ENCODE data around the gene KIF2A. TPM values are rescaled to one million over a fixed set of nuclear protein-coding genes. Genes with fewer than 3 reads are reported as not detected.

KIF2A gene
- total RNA-seq, 1 experiment from 2014 or later = 86.1 TPM

- no peaks in the 10 kb centered on the region for H3K23me2 ChIP-seq (ENCODE audit: insufficient read length, low read depth, low read length, poor library complexity, severe bottlenecking)
- H3K9me3 ChIP-seq (ENCODE audit: control insufficient read depth, low read depth, low read length) = no peaks in the 10 kb centered on the region
- WGBS (ENCODE audit: extremely low coverage, insufficient read length, low lambda C conversion rate) = no CpG with 5 or more reads among the region's 2 CpGs
- H3K9me3 Mint-ChIP-seq = no peaks in the 10 kb centered on the region
- H3K4me1 ChIP-seq (ENCODE audit: insufficient read depth, low read length) = no peaks in the 10 kb centered on the region
- H3K79me1 ChIP-seq (ENCODE audit: insufficient read depth, low read depth, low read length, poor library complexity, severe bottlenecking) = peaks cover 7% of the 10 kb centered on the region
- H3K79me2 ChIP-seq (ENCODE audit: insufficient read depth, low read length) = peaks cover 14% of the 10 kb centered on the region; the same call in 1 of the 2 replicates
- TF ChIP-seq CTCF (conservative IDR thresholded peaks at IDR 0.05) = no peak
- H3K23ac ChIP-seq (ENCODE audit: insufficient read length, low read depth, low read length) = no peak overlapping the region
- peaks cover 0 to 10% (median 1%) of the 10 kb centered on the region in 3 experiments; a peak in 4 of 7 replicates for H3K36me3 Mint-ChIP-seq (ENCODE audit: insufficient read depth in 1 of 3, low read depth in 3 of 3)
- no peaks in the 10 kb centered on the region for H3K27me3 ChIP-seq (ENCODE audit: insufficient read depth, low read length)
- no peak overlapping the region for H2BK20ac ChIP-seq (ENCODE audit: low read depth, low read length, poor library complexity, severe bottlenecking)
- H2BK12ac ChIP-seq (ENCODE audit: insufficient read length, low read depth, low read length) = no peak overlapping the region
- no peak overlapping the region for H3K9ac ChIP-seq (ENCODE audit: extremely low read depth, insufficient read length, low read length)
- H3K4ac ChIP-seq (ENCODE audit: low read depth, low read length) = no peak overlapping the region
- H3K27ac ChIP-seq (ENCODE audit: insufficient read length, low read depth, low read length) = no peak overlapping the region
- H3K18ac ChIP-seq (ENCODE audit: insufficient read length, low read depth, low read length) = no peak overlapping the region
- no peak overlapping the region for H3K4me3 Mint-ChIP-seq
- no peak overlapping the region for H2BK120ac ChIP-seq (ENCODE audit: low read depth, low read length, poor library complexity, severe bottlenecking)
- no peak overlapping the region for H2BK15ac ChIP-seq (ENCODE audit: low read depth, low read length)
- no peak overlapping the region; a peak in 1 of 7 replicates for H3K27ac Mint-ChIP-seq
- H3T11ph ChIP-seq (ENCODE audit: low read length) = no peak overlapping the region
- H3K56ac ChIP-seq (ENCODE audit: insufficient read length, low read depth, low read length) = no peak overlapping the region
- DNase-seq = no peak
- no peak overlapping the region for H3K4me2 ChIP-seq (ENCODE audit: insufficient read depth, insufficient read length, low read length)
- H2AK5ac ChIP-seq (ENCODE audit: insufficient read length, low read length) = no peak overlapping the region
- no peak overlapping the region for H4K91ac ChIP-seq (ENCODE audit: insufficient read length, low read depth, low read length)
- H4K5ac ChIP-seq (ENCODE audit: insufficient read length, low read depth, low read length) = no peak overlapping the region
- no peak overlapping the region for H2AFZ ChIP-seq (ENCODE audit: low read length)
- no peaks in the 10 kb centered on the region for H4K20me1 ChIP-seq (ENCODE audit: control insufficient read depth, insufficient read depth, insufficient read length)
- H2BK5ac ChIP-seq (ENCODE audit: insufficient read length, low read length) = no peak overlapping the region
- no peak overlapping the region for H3K14ac ChIP-seq (ENCODE audit: insufficient read depth, low read length)
- peaks cover 0 to 3% of the 10 kb centered on the region in 2 experiments; a peak in 1 of 4 replicates for H3K4me1 Mint-ChIP-seq
- H3K27me3 Mint-ChIP-seq (ENCODE audit: low read depth) = no peaks in the 10 kb centered on the region
- H4K8ac ChIP-seq (replicated peaks; ENCODE audit: insufficient read length, low read depth, low read length) = no peak overlapping the region
These were observed 35.0 kb downstream of the KIF2A start for GRCh38 chr5:62340979-62341378.

Data from H9 (cell line).